IMR-90 (cell line): ENCODE measurements around the gene TCEAL1. TPM values are rescaled to one million over a fixed set of nuclear protein-coding genes. Genes with fewer than 3 reads are reported as not detected.

Source experiments
- ATAC-seq: fragments of 200-7000 bp; cut with Tn5 transposase; 2 replicates; pipeline ENCODE4 v1.9.1; 2020; ENCODE audit warnings: low read depth, mild to moderate bottlenecking, moderate library complexity
- BruUV-seq: library from RNA; stranded (reverse); fragments of 400-500 nt; replicated peaks from 2 replicates; lab custom pipeline; 2021; lab: Mats Ljungman, UMichigan
- CTCF ChIA-PET: fragments of 300-600 bp; formaldehyde crosslinking; extraction: SDS; loops from one replicate; lab custom pipeline; 2021; ENCODE audit warnings: antibody characterized with exemption; lab: Yijun Ruan, JAX
- POLR2A ChIA-PET: fragments of 300-600 bp; sonication (Branson Sonifier 250); formaldehyde crosslinking; loops from one replicate; lab custom pipeline; 2022; ENCODE audit warnings: antibody characterized with exemption; ENCODE audit not compliant: unreplicated experiment; lab: Charles Lee
- DNase-seq: peaks from one replicate; pipeline ENCODE4 v3.0.0; 2013
- H2AFZ ChIP-seq: replicated peaks from 2 replicates; pipeline ENCODE3; 2013; ENCODE audit warnings: low read length, mild to moderate bottlenecking; ENCODE audit not compliant: poor library complexity
- H2AK5ac ChIP-seq: 2 replicates; pipeline ENCODE4 v1.6.1; 2013; ENCODE audit warnings: low read depth, low read length, inconsistent platforms
- H2AK9ac ChIP-seq: replicated peaks from 2 replicates; pipeline ENCODE3; 2013; ENCODE audit warnings: mild to moderate bottlenecking, low read depth, low read length, moderate library complexity; ENCODE audit not compliant: poor library complexity
- H2BK120ac ChIP-seq: 2 replicates; pipeline ENCODE4 v1.6.1; 2013; ENCODE audit warnings: low read depth, low read length, inconsistent platforms
- H2BK15ac ChIP-seq: 3 replicates; pipeline ENCODE4 v1.6.1; 2013; ENCODE audit warnings: low read depth, low read length, inconsistent platforms
- H2BK20ac ChIP-seq: 2 replicates; pipeline ENCODE4 v1.6.1; 2013; ENCODE audit warnings: low read depth, mild to moderate bottlenecking, inconsistent platforms, low read length, moderate library complexity
- H2BK5ac ChIP-seq: 2 replicates; pipeline ENCODE4 v1.6.1; 2013; ENCODE audit warnings: mild to moderate bottlenecking, low read depth, low read length, inconsistent platforms; ENCODE audit not compliant: poor library complexity, severe bottlenecking
- H3K14ac ChIP-seq: replicated peaks from 2 replicates; pipeline ENCODE4 v1.6.1; 2013; ENCODE audit warnings: low read depth, low read length, inconsistent platforms
- H3K18ac ChIP-seq: 2 replicates; pipeline ENCODE4 v1.6.1; 2013; ENCODE audit warnings: low read depth, low read length, control low read depth
- H3K23ac ChIP-seq: 2 replicates; pipeline ENCODE4 v1.6.1; 2013; ENCODE audit warnings: low read depth, low read length, inconsistent platforms
- H3K27ac ChIP-seq: 2 replicates; pipeline ENCODE4 v1.5.1; 2013; ENCODE audit warnings: mild to moderate bottlenecking, control low read depth, low read length; ENCODE audit not compliant: insufficient read depth
- H3K27me3 ChIP-seq: 2 replicates; pipeline ENCODE4 v1.6.1; 2013; ENCODE audit warnings: low read length; ENCODE audit not compliant: control insufficient read depth, insufficient read depth
- H3K36me3 ChIP-seq: 2 replicates; pipeline ENCODE4 v1.6.1; 2013; ENCODE audit warnings: low read length, mixed read lengths; ENCODE audit not compliant: control insufficient read depth, insufficient read depth
- H3K4ac ChIP-seq: 2 replicates; pipeline ENCODE4 v1.6.1; 2013; ENCODE audit warnings: low read depth, low read length, inconsistent platforms
- H3K4me1 ChIP-seq: 2 replicates; pipeline ENCODE4 v1.6.1; 2013; ENCODE audit warnings: low read length, mixed read lengths; ENCODE audit not compliant: control insufficient read depth, insufficient read depth
- H3K4me2 ChIP-seq: 2 replicates; pipeline ENCODE4 v1.6.1; 2013; ENCODE audit warnings: low read depth, mild to moderate bottlenecking, control low read depth, low read length, moderate library complexity
- H3K4me3 ChIP-seq: 2 replicates; pipeline ENCODE4 v1.5.1; 2013; ENCODE audit warnings: low read depth, mild to moderate bottlenecking, control low read depth, low read length, moderate library complexity; ENCODE audit not compliant: insufficient read depth
- H3K56ac ChIP-seq: 2 replicates; pipeline ENCODE4 v1.6.1; 2013; ENCODE audit warnings: low read length, inconsistent platforms; ENCODE audit not compliant: insufficient read depth; ENCODE audit errors: extremely low read depth
- H3K79me1 ChIP-seq, 2 experiments: 2 replicates each; pipeline ENCODE4 v1.6.1; 2013; ENCODE audit warnings: low read length in 2 of 2, inconsistent platforms in 1 of 2, low read depth in 1 of 2
- H3K9ac ChIP-seq: 2 replicates; pipeline ENCODE4 v1.6.1; 2013; ENCODE audit warnings: low read depth, low read length, control low read depth
- H3K9me1 ChIP-seq: 2 replicates; pipeline ENCODE4 v1.6.1; 2013; ENCODE audit warnings: low read length, inconsistent platforms; ENCODE audit not compliant: insufficient read depth
- H3K9me3 ChIP-seq: 2 replicates; pipeline ENCODE4 v1.6.1; 2013; ENCODE audit warnings: low read length; ENCODE audit not compliant: control insufficient read depth, insufficient read depth
- H4K20me1 ChIP-seq: 2 replicates; pipeline ENCODE4 v1.6.1; 2013; ENCODE audit warnings: low read length, inconsistent platforms; ENCODE audit not compliant: insufficient read depth
- H4K5ac ChIP-seq: 2 replicates; pipeline ENCODE4 v1.6.1; 2013; ENCODE audit warnings: mild to moderate bottlenecking, low read depth, low read length, control low read depth
- H4K8ac ChIP-seq, 2 experiments: 2 replicates each; pipeline ENCODE4 v1.6.1; 2013; ENCODE audit warnings: low read depth in 2 of 2, low read length in 2 of 2, control low read depth in 1 of 2, inconsistent platforms in 1 of 2
- H4K91ac ChIP-seq: 2 replicates; pipeline ENCODE4 v1.6.1; 2013; ENCODE audit warnings: low read depth, low read length, inconsistent platforms; ENCODE audit not compliant: insufficient read depth
- BHLHE40 ChIP-seq: fragments of 150-350 bp; IDR thresholded peaks from 2 replicates; pipeline ENCODE4 v1.6.1; 2016; ENCODE audit warnings: mild to moderate bottlenecking, low read depth, low read length
- CEBPB ChIP-seq: IDR thresholded peaks from 2 replicates; pipeline ENCODE4 v1.6.1; 2012; ENCODE audit warnings: low read depth, low read length, improper control_type of control experiment
- CHD1 ChIP-seq: IDR thresholded peaks from 2 replicates; pipeline ENCODE4 v1.6.1; 2012; ENCODE audit warnings: low read depth, low read length, improper control_type of control experiment
- ELK1 ChIP-seq: fragments of 150-350 bp; IDR thresholded peaks from 2 replicates; pipeline ENCODE4 v1.6.1; 2016; ENCODE audit warnings: low read depth, mild to moderate bottlenecking, low read length, moderate library complexity, borderline replicate concordance
- FOS ChIP-seq: fragments of 150-350 bp; IDR thresholded peaks from 2 replicates; pipeline ENCODE4 v1.6.1; 2016; ENCODE audit warnings: low read depth, low read length
- MAFK ChIP-seq: IDR thresholded peaks from 2 replicates; pipeline ENCODE4 v1.6.1; 2012; ENCODE audit warnings: low read depth, low read length, improper control_type of control experiment
- MXI1 ChIP-seq: IDR thresholded peaks from 2 replicates; pipeline ENCODE4 v1.6.1; 2012; ENCODE audit warnings: low read depth, mild to moderate bottlenecking, low read length, moderate library complexity, borderline replicate concordance
- RAD21 ChIP-seq: IDR thresholded peaks from 2 replicates; pipeline ENCODE4 v1.6.1; 2012; ENCODE audit warnings: low read length, improper control_type of control experiment
- RCOR1 ChIP-seq: IDR thresholded peaks from 2 replicates; pipeline ENCODE4 v1.6.1; 2012; ENCODE audit warnings: mild to moderate bottlenecking, low read length, improper control_type of control experiment; ENCODE audit not compliant: insufficient replicate concordance
- RFX5 ChIP-seq: IDR thresholded peaks from 2 replicates; pipeline ENCODE4 v1.8.0; 2012; ENCODE audit warnings: low read depth, mild to moderate bottlenecking, low read length, moderate library complexity
- USF2 ChIP-seq: fragments of 150-350 bp; IDR thresholded peaks from 2 replicates; pipeline ENCODE4 v1.6.1; 2017; ENCODE audit warnings: mild to moderate bottlenecking, antibody characterized with exemption, low read length, low read depth
- WGBS, 2 experiments: methylation state at CpG; one replicate each; pipeline versions ENCODE4 v1.1.5 to v1.1.7; 2013; ENCODE audit warnings: missing lambda C conversion rate in 2 of 2; ENCODE audit not compliant: insufficient read length in 1 of 2; ENCODE audit errors: extremely low coverage in 2 of 2; 5-methylcytosine and 5-hydroxymethylcytosine counted together
- dilution Hi-C: fragments of 300-500 bp; cut with HindIII; formaldehyde crosslinking; loops from one replicate; pipeline ENCODE4 v1.14.3; 2018; ENCODE audit warnings: low sequenced_read_pairs; ENCODE audit not compliant: unreplicated experiment
- in situ Hi-C: fragments of 300-500 bp; cut with MboI; formaldehyde crosslinking; loops from 3 replicates; pipeline ENCODE4 v1.14.3; 2019; ENCODE audit warnings: low sequenced_read_pairs, inconsistent platforms, mixed read lengths
- intact Hi-C: fragments of 100-400 bp; cut with micrococcal nuclease; formaldehyde crosslinking; loops from 2 replicates; pipeline ENCODE4 v1.10.0; 2022
- polyA plus RNA-seq, 3 experiments: library from polyadenylated mRNA; depleted of rRNA; stranded (reverse); fragments of >200 nt; gene quantifications; 2 replicates each; pipeline ENCODE4 v1.2.3, GENCODE V29; 2012; ENCODE audit warnings: low replicate concordance in 1 of 3
- total RNA-seq: library from RNA; depleted of rRNA; stranded (reverse); fragments of >200 nt; gene quantifications from 2 replicates; pipeline ENCODE4 v1.2.3, GENCODE V29; 2012
- TF ChIP-seq, protein P1 (sequence below): conservative IDR thresholded peaks from 2 replicates; pipeline ENCODE4 v1.5.1; 2012; ENCODE audit warnings: mild to moderate bottlenecking, low read depth, low read length, improper control_type of control experiment

Gene TCEAL1
- total and polyA plus RNA-seq, 2 of the 4 experiments (the other 2 are of a cell fraction), result 9.1 to 21.8 TPM

DNA sequence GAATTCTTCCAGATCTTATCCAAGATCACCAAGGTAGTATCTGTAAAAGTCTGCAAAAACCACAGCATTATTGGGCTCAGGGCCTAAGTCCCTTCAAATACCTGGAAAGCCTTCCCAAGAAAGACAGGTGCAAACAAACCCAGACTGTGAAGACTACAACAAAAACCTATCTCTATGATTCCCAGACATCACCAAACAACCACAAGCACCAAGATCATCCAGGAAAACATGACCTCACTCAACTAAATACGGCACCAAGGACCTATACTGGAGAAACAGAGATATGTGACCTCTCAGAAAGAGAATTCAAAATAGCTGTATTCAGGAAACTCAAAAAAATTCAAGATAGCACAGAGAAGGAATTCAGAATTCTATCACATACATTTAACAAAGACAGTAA is 15.3 kb downstream of the TCEAL1 start:
- no peak overlapping the region for H3K23ac ChIP-seq
- no peak overlapping the region for H3K56ac ChIP-seq
- no TSS peak for BruUV-seq
- no peaks in the 10 kb centered on the region for H3K36me3 ChIP-seq
- no peak overlapping the region for H4K8ac ChIP-seq
- ATAC-seq, result no peak
- H3K18ac ChIP-seq, result no peak overlapping the region
- H4K20me1 ChIP-seq, result no peaks in the 10 kb centered on the region
- H3K79me1 ChIP-seq, result no peaks in the 10 kb centered on the region
- H2AK9ac ChIP-seq, result no peak overlapping the region
- TF ChIP-seq RFX5, result no peak
- TF ChIP-seq MXI1, result no peak
- TF ChIP-seq USF2, result no peak
- TF ChIP-seq CEBPB, result no peak
- no peak for TF ChIP-seq CHD1
- no peak for TF ChIP-seq MAFK
- no peak for TF ChIP-seq RCOR1
- TF ChIP-seq, protein P1, sequence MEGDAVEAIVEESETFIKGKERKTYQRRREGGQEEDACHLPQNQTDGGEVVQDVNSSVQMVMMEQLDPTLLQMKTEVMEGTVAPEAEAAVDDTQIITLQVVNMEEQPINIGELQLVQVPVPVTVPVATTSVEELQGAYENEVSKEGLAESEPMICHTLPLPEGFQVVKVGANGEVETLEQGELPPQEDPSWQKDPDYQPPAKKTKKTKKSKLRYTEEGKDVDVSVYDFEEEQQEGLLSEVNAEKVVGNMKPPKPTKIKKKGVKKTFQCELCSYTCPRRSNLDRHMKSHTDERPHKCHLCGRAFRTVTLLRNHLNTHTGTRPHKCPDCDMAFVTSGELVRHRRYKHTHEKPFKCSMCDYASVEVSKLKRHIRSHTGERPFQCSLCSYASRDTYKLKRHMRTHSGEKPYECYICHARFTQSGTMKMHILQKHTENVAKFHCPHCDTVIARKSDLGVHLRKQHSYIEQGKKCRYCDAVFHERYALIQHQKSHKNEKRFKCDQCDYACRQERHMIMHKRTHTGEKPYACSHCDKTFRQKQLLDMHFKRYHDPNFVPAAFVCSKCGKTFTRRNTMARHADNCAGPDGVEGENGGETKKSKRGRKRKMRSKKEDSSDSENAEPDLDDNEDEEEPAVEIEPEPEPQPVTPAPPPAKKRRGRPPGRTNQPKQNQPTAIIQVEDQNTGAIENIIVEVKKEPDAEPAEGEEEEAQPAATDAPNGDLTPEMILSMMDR, result no peak
- no peak for TF ChIP-seq ELK1
- no peak for TF ChIP-seq FOS
- no peak for TF ChIP-seq BHLHE40
- TF ChIP-seq RAD21, result no peak
- H3K14ac ChIP-seq, result no peak overlapping the region
- H3K4me1 ChIP-seq, result peaks cover under 1% of the 10 kb centered on the region; the same call in 1 of the 2 replicates
- dilution Hi-C loops, result no loop called here
- in situ Hi-C loops, result no loop called here
- H3K4me2 ChIP-seq, result no peak overlapping the region
- H2BK120ac ChIP-seq, result no peak overlapping the region
- no CpG with 5 or more reads among the region's 1 CpG for WGBS, 2 experiments
- H2BK15ac ChIP-seq, result no peak overlapping the region
- no peak overlapping the region for H4K5ac ChIP-seq
- no peaks in the 10 kb centered on the region for H3K9me3 ChIP-seq
- H2BK5ac ChIP-seq, result no peak overlapping the region
- ChIA-PET CTCF (no interaction called here), POLR2A (no interaction called here)
- no peak overlapping the region for H3K9ac ChIP-seq
- intact Hi-C loops, result no loop called here
- no peak overlapping the region for H2BK20ac ChIP-seq
- H3K9me1 ChIP-seq, result no peaks in the 10 kb centered on the region
- no peak overlapping the region for H3K4ac ChIP-seq
- DNase-seq, result no peak
- H3K27me3 ChIP-seq, result no peaks in the 10 kb centered on the region
- no peak overlapping the region for H3K4me3 ChIP-seq
- H3K27ac ChIP-seq, result no peak overlapping the region
- no peak overlapping the region for H2AFZ ChIP-seq
- no peak overlapping the region for H4K91ac ChIP-seq
- H2AK5ac ChIP-seq, result no peak overlapping the region
